Kidney epithelial cell (primary cell): Measurements from ENCODE around the gene BPHL. TPM values are rescaled to one million over a fixed set of nuclear protein-coding genes. Genes with fewer than 3 reads are reported as not detected.
"Not testable (repeated sequence)": the region's sequence is repeated elsewhere in the genome, so short reads cannot be mapped to it uniquely, and the experiment has no call there.

ENCODE experiments used
- DNase-seq: peaks from one replicate; pipeline ENCODE4 v3.0.0-alpha.2; 2010; ENCODE audit warnings: low read depth
- H3K27me3 ChIP-seq: 2 replicates; pipeline ENCODE4 v1.6.0; 2011; ENCODE audit warnings: low read length; ENCODE audit not compliant: control insufficient read depth, insufficient read depth
- H3K36me3 ChIP-seq: 2 replicates; pipeline ENCODE4 v1.5.1; 2011; ENCODE audit warnings: low read length; ENCODE audit not compliant: control insufficient read depth, insufficient read depth
- H3K4me3 ChIP-seq: 2 replicates; pipeline ENCODE4 v1.5.1; 2011; ENCODE audit warnings: low read depth, mild to moderate bottlenecking, control low read depth, low read length
- total RNA-seq: library from RNA; depleted of rRNA; stranded (reverse); fragments of >200 nt; gene quantifications from 2 replicates; pipeline ENCODE4 v1.2.3, GENCODE V29; 2015
- TF ChIP-seq, protein P1 (sequence below): IDR thresholded peaks from 2 replicates; pipeline ENCODE4 v1.5.1; 2011; ENCODE audit warnings: mild to moderate bottlenecking, moderate library complexity, low read length, control low read depth, inconsistent platforms; ENCODE audit not compliant: insufficient read depth, poor library complexity, severe bottlenecking

The BPHL gene
- total RNA-seq, 1 donor from 2014 or later: 26.6 TPM

DNA sequence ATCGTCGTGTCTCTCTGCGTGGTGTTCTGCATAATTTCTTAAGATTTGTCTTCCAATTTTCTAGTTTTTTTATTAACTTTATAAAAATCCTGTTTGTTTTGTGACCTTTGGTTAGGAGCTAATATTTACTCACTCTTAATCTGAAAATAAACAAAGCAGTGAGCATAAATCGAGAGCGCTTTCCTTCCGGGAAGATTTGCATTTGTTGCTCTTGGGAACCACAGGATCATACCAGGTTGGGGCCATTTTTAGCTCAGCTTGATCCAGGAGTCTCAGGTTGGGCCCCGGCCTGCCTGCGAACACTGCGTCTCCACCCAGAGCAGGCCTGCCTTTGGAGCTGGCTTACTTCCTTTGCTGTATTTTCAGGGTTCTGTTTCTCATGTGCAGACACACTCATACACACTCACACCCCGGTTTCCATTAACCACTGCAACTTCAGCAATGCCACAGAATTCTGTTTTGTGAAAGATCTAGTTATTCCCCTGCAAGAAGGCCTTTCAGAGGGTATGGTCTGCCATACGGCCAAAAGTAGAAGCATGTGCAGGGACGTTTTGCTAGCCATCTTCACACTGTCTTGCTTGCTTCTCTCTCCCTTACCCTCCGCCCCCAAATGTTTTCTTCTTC lies 17.3 kb downstream of the BPHL start:
- peaks cover 2% of the 10 kb centered on the region for H3K36me3 ChIP-seq
- TF ChIP-seq, protein P1, sequence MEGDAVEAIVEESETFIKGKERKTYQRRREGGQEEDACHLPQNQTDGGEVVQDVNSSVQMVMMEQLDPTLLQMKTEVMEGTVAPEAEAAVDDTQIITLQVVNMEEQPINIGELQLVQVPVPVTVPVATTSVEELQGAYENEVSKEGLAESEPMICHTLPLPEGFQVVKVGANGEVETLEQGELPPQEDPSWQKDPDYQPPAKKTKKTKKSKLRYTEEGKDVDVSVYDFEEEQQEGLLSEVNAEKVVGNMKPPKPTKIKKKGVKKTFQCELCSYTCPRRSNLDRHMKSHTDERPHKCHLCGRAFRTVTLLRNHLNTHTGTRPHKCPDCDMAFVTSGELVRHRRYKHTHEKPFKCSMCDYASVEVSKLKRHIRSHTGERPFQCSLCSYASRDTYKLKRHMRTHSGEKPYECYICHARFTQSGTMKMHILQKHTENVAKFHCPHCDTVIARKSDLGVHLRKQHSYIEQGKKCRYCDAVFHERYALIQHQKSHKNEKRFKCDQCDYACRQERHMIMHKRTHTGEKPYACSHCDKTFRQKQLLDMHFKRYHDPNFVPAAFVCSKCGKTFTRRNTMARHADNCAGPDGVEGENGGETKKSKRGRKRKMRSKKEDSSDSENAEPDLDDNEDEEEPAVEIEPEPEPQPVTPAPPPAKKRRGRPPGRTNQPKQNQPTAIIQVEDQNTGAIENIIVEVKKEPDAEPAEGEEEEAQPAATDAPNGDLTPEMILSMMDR: no peak
- H3K27me3 ChIP-seq: no peaks in the 10 kb centered on the region
- H3K4me3 ChIP-seq: no peak overlapping the region
- DNase-seq: no peak

DNA sequence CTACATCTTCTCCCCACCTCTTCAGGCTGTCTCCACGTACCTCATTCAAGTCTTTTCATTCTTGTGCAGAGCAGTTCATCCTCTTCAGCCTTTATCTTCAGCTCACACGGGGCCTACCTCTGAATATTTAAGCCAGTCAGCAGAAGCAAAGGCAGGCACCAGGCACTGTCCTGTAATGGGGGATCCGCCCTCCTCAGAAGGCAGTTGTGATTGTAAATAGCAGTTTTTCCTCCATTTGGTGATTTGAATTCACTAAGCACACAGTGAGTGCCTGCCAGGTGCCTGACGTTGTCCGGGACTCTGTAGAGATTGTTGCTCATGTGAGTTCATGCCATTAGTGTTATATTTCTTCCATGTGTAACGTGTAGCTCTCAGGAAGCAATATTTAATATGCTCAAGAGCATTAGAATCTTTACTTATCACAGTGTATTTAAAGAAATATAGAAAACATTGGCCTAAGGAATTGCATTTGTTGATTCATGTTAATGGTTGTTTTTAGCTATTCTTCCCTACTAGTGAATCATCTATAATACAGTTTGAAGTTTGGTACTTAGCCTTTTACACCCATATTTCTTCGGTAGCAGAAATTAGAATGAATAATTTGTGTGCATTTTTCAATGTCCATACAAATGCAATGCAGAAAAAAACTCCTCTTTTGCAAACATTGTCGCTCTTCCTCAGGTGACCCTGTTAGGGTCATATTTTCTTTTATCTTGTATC lies 17.9 kb downstream of the BPHL start:
- no peak for DNase-seq
- TF ChIP-seq, protein P1: no peak
- H3K27me3 ChIP-seq: no peaks in the 10 kb centered on the region
- H3K36me3 ChIP-seq: peaks cover 2% of the 10 kb centered on the region
- no peak overlapping the region for H3K4me3 ChIP-seq

DNA sequence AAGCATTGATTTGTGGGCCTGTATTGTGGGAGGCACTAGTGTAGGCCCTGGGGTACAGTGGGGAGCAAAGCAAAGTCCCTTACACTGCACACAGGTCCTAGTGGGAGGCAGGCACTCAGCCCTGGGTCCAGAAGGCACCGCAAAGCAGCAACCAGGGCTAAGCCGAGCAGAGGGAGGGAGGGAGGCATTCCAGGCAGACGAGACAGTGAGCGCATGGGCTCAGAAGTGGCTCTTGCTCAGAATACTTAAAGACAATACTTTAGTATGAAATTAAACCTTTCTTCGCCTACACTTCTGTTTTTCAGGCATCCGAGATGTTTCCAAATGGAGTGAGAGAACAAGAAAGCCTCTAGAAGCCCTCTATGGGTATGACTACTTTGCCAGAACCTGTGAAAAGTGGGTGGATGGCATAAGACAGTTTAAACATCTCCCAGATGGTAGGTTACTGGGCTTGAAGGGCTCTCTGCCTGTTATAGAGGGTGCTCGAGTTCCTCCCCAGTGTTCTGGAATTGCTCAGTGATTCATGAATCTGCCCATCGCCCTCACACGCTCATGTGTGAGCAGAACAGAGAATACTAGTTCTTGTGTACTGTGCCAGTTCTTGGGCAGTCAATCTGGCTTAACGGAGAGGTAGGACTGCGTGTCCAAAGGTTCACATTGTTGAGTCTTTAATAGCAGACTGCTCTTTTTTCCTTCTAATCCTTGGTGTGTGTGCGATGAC lies 18.7 kb downstream of the BPHL start:
- TF ChIP-seq, protein P1: no peak
- no peaks in the 10 kb centered on the region for H3K27me3 ChIP-seq

DNA sequence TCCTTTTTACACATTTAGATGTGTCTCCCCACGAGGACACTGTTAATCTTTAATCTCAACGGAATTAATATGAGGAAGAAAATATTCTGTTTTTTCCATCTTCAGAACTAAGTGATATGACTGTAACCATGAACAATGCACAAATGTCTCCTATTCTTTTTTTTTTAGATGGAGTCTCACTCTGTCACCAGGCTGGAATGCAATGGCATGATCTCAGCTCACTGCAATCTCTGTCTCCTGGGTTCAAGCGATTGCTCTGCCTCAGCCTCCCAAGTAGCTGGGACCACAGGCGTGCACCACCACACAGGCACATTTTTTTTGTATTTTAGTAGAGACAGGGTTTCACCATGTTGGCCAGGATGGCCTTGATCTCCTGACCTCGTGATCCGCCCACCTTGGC lies 19.4 kb downstream of the BPHL start:
- H3K27me3 ChIP-seq, H3K36me3 ChIP-seq, H3K4me3 ChIP-seq, DNase-seq: not testable (repeated sequence)

More for the DNA sequence above, 18.7 kb downstream of the BPHL start:
- DNase-seq: no peak
- peaks cover 2% of the 10 kb centered on the region for H3K36me3 ChIP-seq
- H3K4me3 ChIP-seq: no peak overlapping the region

DNA sequence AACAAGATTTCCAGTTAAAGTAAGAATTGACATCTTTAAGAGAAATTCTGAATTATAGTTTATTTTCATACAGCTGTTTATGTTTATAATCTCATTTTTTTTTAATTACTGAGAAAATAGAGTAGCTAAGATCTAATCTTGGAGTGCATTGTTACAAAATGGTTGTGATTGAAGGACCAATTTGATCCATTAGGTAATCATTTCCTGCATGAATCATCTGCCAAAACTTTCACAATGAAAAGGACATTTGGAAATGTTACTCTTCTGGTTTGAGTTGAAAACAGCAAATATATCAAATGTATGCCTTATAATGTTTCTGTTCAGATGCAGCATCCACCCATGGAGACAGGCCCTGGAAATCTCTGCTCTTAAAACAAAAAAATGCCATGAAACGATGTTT lies 19.8 kb downstream of the BPHL start:
- TF ChIP-seq, protein P1: no peak
- no peak for DNase-seq
- H3K4me3 ChIP-seq: no peak overlapping the region
- peaks cover 2% of the 10 kb centered on the region for H3K36me3 ChIP-seq
- no peaks in the 10 kb centered on the region for H3K27me3 ChIP-seq

DNA sequence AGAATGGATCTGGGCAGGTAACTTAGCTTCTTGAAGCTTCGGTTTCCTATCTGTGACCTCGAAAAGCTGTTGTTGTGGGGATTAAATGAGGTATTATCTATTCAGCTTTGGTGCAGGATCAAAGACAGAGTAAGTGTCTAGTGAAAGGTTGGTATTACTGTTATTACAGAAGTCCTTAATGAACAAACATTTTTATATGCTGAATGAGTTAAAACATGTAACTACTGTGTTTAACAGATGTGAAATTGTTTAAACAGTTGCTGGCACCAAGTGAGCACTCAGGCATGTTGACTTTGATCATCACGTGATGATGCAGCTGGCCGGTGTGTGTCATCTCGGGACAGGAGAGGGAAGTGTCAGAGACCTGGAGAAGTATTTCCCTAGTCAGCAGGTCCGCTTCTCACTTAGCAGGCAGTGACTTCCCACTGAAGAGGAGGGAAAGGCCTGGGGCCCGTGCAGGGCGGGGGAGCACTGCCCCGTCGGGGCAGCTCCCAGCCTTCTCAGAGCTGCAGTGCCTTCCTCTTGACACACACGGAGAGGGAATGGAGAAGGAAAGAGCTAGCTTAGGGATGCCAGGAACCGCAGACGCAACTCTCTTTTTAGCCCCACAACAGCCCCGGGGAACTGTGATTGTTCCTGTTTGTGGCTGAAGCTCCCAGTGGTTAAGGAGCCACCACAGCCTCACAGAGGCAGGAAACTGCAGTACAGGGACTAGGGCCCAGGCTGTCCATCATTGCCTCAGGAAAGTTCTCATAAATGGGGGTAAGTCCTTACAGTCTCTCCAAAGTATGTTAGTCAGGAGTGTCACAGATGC lies 20.8 kb downstream of the BPHL start:
- Histone ChIP-seq H3K4me3 (no peak overlapping the region), H3K36me3 (peaks cover 2% of the 10 kb centered on the region), H3K27me3 (no peaks in the 10 kb centered on the region)
- TF ChIP-seq, protein P1: no peak
- DNase-seq: peak; percentile 62
